Stimulated activated CD8-positive, alpha-beta memory T cell treated with anti-CD3 and anti-CD28 coated beads, Interleukin-2, amount 100 ng/mL, for 1 hour (primary cell): Measurements from ENCODE around the gene PRKN.

Experiments
- DNase-seq, 2 donors: peaks; one replicate each; pipeline ENCODE4 v3.0.0-alpha.2; 2020; ENCODE audit warnings: low read depth in 2 of 2

Gene PRKN

GRCh38 chr6:161803131-161803530, 924.4 kb downstream of the PRKN start:
- no peak for DNase-seq

DNA sequence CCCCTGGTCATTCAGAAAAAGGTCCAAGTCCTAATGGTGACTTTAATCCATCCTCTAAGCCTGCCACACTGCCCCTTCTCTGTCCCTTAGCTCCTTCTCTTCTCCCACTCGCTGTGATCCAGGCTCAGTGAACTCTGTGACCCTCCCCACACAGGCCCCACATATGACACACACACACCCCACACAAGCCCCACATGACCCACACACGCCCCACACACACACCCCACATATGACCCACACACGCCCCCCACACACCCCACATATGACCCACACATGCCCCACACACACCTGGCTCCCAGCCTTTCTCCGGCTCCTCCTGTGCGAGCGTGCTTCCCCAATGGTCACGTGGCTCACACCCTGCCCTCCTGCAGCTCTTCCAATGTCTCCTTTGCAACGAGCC, 925.3 kb downstream of the PRKN start:
- no peak for DNase-seq

DNA sequence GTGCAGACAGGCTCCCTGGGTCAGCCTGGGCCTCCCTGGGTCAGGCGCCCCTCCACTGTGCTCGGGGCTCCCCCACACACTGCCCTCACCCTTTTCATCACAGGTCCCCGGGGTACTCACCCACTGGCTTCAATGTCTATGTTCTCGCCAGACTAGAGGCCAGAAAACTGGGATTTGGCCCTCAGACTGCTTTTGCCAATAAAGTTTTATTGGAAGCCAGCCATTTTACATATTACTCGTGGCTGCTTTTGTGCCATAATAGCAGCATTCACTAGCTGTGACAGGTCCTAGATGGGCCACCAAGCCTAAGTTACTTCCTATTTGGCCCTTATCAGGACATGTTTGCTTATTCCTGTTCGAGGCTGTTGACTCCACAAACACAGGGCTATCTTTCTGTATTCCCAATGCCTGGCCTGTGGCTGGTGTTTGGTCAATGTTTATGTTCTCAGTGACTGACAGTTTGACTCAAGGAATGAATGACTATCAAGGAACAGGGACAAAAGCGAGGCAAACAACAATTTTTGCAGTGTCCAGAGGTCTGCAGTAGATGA, 928.6 kb downstream of the PRKN start:
- DNase-seq: no peak

- no peak for DNase-seq
These were observed 930.9 kb downstream of the PRKN start for GRCh38 chr6:161796681-161797080.

- DNase-seq: no peak
These were observed 934.6 kb downstream of the PRKN start for GRCh38 chr6:161792851-161793493.

DNA sequence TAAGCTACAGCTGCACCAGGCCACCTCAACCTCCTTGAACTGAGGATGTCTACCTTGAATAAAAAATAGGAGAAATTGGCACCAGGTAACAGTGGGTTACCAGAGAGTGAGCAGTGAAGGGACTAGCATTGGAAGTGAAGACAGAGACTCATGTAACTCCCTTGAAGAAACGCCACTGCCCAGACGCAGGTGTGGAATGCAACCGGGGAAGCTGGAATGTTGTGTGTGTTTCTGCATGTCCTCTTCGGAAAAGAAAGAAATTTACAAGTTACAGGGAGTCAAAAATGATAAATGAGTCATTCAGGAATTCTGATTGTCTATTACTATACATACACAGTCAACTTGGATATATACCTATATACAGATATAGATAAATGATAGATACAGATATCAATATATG, 939.0 kb downstream of the PRKN start:
- DNase-seq: no peak

- DNase-seq: no peak
These were observed 955.4 kb downstream of the PRKN start for GRCh38 chr6:161772176-161772575.

DNA sequence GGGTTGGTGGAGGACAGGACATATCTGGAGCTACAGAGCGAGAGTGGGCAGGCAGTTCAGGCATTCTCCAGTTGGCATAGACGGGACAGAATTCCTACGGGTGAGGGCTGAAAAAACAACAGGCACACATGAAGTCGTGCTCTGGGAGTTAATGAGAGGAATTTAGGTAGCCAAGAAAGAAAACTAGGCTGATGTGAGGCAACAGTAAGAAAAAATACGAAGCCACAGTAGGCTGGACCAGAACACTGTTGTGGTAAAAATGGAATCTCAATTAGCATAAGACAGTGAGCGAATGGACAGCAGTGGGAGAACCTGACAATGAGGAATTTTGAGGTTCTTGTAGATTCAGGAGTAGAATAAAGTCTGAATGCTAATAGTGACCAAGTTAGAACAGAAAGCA, 965.6 kb downstream of the PRKN start:
- DNase-seq: no peak

GRCh38 chr6:161755080-161755479, 972.5 kb downstream of the PRKN start:
- DNase-seq: no peak

- no peak for DNase-seq
These were observed 976.9 kb downstream of the PRKN start for GRCh38 chr6:161750686-161751085.

GRCh38 chr6:161749576-161749975, 978.0 kb downstream of the PRKN start:
- no peak for DNase-seq

DNA sequence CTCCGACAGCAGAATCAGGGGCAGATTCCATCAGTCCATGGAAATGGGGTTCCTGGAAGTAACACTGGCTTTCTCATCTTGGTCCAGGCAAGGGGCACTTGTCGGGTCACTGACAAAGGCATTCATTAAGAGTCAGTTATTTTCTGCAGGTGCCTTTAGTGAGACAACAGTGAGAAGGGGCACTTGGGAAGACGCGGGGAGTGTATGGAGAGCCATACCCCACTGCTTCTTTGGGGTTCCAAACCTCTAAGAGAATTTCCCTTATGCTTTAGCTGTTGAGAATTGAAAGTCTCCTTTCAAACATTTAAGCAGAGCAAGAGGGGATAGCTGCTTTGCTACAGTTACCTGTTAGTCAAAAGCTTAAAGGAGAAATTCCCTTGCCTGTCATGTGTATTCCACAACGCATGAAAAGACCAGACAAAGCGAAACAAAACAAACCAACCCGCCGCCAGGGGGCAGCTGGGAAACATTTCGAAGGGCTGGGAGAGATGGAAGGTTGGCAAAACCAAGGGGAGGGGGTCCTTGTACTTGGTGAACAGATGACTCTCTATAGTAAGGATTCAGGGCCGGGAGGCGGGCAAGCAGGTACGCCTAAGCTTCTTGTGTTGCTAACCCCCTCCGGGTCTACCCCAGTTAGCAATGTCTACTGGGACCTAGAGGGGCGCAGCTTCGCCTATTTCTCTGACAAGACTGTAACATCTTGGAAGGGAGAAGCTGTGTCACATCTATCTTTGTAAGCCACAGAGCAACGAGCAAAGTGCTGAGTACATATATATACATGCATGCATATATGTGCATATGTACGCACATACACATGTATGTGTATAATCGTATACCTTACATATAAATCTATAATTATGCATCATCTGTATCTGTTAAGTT, 978.8 kb downstream of the PRKN start:
- no peak for DNase-seq

- no peak for DNase-seq
These were observed 980.1 kb downstream of the PRKN start for GRCh38 chr6:161747506-161747905.

GRCh38 chr6:161745594-161746141, 981.9 kb downstream of the PRKN start:
- DNase-seq: no peak

DNA sequence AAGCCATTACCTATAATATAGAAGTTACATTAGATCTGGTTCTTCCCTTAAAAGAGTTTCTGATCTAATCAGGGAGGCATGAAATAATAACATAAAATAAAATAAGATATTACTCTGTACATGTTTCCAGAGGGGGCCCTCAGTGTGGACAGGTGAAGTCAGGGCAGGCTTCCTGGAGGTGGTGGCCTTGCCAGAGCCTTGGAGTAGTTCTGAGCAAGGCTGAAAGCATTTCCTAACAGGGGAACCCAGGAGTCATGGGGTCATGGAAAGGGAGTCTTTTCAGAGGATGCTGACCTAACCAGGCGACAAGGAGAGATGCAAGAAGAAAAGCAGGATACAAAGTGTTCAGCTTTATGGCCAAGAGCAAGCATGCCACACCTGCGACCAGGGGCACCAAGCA, 982.4 kb downstream of the PRKN start:
- no peak for DNase-seq

GRCh38 chr6:161744211-161745067, 983.1 kb downstream of the PRKN start:
- no peak for DNase-seq

DNA sequence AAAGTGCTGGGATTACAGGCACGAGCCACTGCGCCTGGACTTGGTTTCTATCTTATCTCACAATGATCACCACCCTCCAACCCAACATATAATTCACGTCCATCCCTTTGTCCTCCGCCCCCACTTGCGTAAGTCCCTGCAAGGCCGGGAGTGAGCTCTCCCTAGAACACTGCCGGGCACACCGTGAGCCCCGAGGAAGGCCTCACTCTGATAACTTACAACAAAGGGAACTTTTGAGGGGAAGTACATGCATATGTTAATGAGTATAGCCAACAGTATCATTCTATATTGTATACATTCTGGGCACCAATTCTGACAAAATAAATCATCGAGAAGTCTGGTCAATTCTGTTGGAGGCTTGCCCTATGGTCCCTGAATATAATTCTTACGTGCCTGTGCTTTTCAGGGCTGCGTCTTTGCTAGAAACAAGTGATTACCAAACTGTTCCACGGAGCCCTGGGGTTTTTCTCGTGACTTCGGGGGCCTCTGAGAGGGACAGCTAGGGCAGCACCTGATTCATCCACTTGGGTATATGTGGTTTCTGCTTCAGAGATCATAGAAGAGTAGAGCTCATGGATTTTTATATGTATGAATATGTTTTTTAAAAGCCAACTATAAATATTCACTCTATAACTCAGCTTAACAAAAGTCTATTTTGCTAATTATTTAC, 983.9 kb downstream of the PRKN start:
- no peak for DNase-seq

GRCh38 chr6:161740486-161740885, 987.1 kb downstream of the PRKN start:
- DNase-seq: no peak

DNA sequence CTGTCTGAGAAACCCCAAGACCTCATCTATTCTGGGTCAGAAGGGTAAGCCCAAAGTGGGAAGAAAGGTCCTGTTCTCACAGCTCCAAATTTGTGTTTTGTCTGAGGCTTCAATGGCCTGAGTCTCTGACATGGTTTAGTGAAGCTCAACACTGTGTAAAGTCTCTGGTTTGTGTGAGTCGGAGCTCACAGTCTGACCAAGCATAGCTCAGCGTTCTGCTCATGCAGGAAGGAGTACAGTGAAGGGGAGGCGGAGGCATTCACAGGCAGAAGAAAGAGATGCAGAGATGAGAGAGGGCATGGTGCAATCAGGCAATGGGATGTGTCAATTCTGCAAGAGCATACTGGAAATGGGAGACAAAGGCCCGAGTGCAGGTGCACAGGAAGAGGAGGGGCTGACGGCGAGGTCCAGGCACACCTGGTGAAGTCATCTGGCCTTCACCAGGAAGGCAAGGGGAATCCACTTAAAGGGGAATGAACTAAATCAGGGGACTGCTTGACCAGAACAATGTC, 990.7 kb downstream of the PRKN start:
- no peak for DNase-seq

DNA sequence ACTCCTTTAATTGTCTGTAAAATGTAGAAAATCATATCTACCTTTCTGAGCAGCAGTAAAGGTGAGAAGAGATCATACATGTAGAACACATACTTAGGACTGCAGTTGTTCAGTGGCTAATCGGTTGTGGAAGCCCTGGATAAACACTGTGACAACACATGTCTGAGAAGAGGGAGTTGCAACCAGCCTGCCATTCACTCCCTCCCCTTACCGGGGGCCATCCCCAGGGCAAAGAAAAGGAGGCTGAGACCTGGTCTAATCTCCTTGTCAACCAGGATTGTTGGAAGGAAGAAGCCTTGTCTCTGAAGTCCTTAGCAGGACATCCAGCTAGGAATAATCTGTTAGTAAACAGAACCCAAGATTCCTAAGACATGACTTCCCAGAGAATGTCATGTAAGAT, 991.2 kb downstream of the PRKN start:
- DNase-seq: no peak

- DNase-seq: no peak
These were observed 995.0 kb downstream of the PRKN start for GRCh38 chr6:161732594-161732993.
